Gastroesophageal sphincter (tissue), 3 donors: ENCODE data around the gene DNAH9.

Experiments
- EP300 ChIP-seq: sonication (generic); formaldehyde crosslinking; IDR thresholded peaks from one replicate; pipeline ENCODE4 v1.6.1; 2017; ENCODE audit warnings: antibody characterized with exemption, mild to moderate bottlenecking
- TF ChIP-seq, protein P1 (sequence below), 4 experiments: fragments of 200-600 bp in 2 of 4; fragments of 450-650 bp in 2 of 4; sonication (generic) in 1 of 4; IDR thresholded peaks; one replicate each; pipeline ENCODE4 v1.5.1; 2017 to 2019; ENCODE audit warnings: antibody characterized with exemption in 4 of 4, mild to moderate bottlenecking in 2 of 4, moderate library complexity in 2 of 4

DNA sequence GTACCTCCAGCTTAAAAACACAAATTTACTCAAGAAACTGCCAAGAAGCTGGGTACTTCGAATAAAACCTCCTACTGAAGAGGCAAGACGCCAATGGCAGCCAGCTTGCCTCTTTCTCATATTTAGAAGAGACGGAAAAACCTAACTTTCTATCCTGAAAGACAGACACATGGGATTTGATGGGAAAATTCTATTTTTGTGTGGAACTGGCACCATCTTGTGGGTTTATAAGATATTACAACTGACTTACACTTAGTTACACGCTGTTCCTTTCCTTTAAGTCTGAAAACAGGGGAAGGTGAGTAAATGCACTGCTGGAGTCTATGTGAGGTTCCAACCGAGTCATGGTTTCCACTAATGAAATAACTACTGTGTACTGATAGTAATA is 388.7 kb downstream of the DNAH9 start:
- TF ChIP-seq EP300: no peak
- TF ChIP-seq, protein P1, sequence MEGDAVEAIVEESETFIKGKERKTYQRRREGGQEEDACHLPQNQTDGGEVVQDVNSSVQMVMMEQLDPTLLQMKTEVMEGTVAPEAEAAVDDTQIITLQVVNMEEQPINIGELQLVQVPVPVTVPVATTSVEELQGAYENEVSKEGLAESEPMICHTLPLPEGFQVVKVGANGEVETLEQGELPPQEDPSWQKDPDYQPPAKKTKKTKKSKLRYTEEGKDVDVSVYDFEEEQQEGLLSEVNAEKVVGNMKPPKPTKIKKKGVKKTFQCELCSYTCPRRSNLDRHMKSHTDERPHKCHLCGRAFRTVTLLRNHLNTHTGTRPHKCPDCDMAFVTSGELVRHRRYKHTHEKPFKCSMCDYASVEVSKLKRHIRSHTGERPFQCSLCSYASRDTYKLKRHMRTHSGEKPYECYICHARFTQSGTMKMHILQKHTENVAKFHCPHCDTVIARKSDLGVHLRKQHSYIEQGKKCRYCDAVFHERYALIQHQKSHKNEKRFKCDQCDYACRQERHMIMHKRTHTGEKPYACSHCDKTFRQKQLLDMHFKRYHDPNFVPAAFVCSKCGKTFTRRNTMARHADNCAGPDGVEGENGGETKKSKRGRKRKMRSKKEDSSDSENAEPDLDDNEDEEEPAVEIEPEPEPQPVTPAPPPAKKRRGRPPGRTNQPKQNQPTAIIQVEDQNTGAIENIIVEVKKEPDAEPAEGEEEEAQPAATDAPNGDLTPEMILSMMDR (IDR thresholded peaks at IDR 0.05): peak; percentile 15 to 64 (median 58)
